ENCODE data around the gene RUNX1.

- TF ChIP-seq GATA3 (IDR thresholded peaks at IDR 0.05; ENCODE audit: low read depth, low read length) (no peak), GATA2 (IDR thresholded peaks at IDR 0.05; ENCODE audit: low read depth, low read length) (no peak)
Observed at GRCh38 chr21:34908419-34909055, 140.6 kb downstream of the RUNX1 start.
